HEK293T (cell line): ENCODE measurements around the gene LINGO4.

ENCODE experiments used
- CTCF ChIA-PET: fragments of 350-600 bp; formaldehyde crosslinking; extraction: SDS; loops from one replicate; lab custom pipeline; 2021; ENCODE audit warnings: antibody characterized with exemption, inconsistent platforms; lab: Yijun Ruan, JAX
- POLR2A ChIA-PET: fragments of 350-600 bp; formaldehyde crosslinking; extraction: SDS; loops from one replicate; lab custom pipeline; 2020; ENCODE audit warnings: antibody characterized with exemption, inconsistent platforms; lab: Yijun Ruan, JAX
- DNase-seq: peaks from one replicate; pipeline ENCODE4 v3.0.0; 2012; ENCODE audit warnings: mixed read lengths; ENCODE audit errors: extremely low spot score
- ARNT ChIP-seq: fragments of 450-650 bp; IDR thresholded peaks from 2 replicates; pipeline ENCODE4 v1.6.1; 2017; ENCODE audit warnings: mild to moderate bottlenecking
- BHLHE40 ChIP-seq: fragments of 450-650 bp; IDR thresholded peaks from 2 replicates; pipeline ENCODE4 v1.6.1; 2016; ENCODE audit warnings: mild to moderate bottlenecking, moderate library complexity, borderline replicate concordance
- CTBP1 ChIP-seq: fragments of 450-650 bp; IDR thresholded peaks from 2 replicates; pipeline ENCODE4 v1.6.1; 2016; ENCODE audit warnings: borderline replicate concordance
- ELF4 ChIP-seq: fragments of 450-650 bp; IDR thresholded peaks from 2 replicates; pipeline ENCODE4 v1.6.1; 2017; ENCODE audit warnings: antibody characterized with exemption
- FOXA1 ChIP-seq: fragments of 450-650 bp; IDR thresholded peaks from 2 replicates; pipeline ENCODE4 v1.6.1; 2016; ENCODE audit warnings: mild to moderate bottlenecking
- FOXK2 ChIP-seq: fragments of 450-650 bp; IDR thresholded peaks from 2 replicates; pipeline ENCODE4 v1.6.1; 2016; ENCODE audit warnings: mild to moderate bottlenecking
- FOXM1 ChIP-seq: fragments of 450-650 bp; IDR thresholded peaks from 2 replicates; pipeline ENCODE4 v1.6.1; 2017; ENCODE audit warnings: mild to moderate bottlenecking, borderline replicate concordance
- HDGF ChIP-seq: fragments of 450-650 bp; IDR thresholded peaks from 2 replicates; pipeline ENCODE4 v1.6.1; 2017; ENCODE audit warnings: antibody characterized with exemption, borderline replicate concordance
- L3MBTL2 ChIP-seq: fragments of 450-650 bp; conservative IDR thresholded peaks from 2 replicates; pipeline ENCODE4 v1.6.1; 2016; ENCODE audit warnings: mild to moderate bottlenecking
- LEF1 ChIP-seq: fragments of 450-650 bp; IDR thresholded peaks from 2 replicates; pipeline ENCODE4 v1.6.1; 2017; ENCODE audit warnings: mild to moderate bottlenecking, borderline replicate concordance
- NFRKB ChIP-seq: fragments of 450-650 bp; IDR thresholded peaks from 2 replicates; pipeline ENCODE4 v1.6.1; 2016; ENCODE audit warnings: mild to moderate bottlenecking, moderate library complexity
- PKNOX1 ChIP-seq: fragments of 450-650 bp; IDR thresholded peaks from 2 replicates; pipeline ENCODE4 v1.6.1; 2016
- SP1 ChIP-seq: fragments of 450-650 bp; IDR thresholded peaks from 2 replicates; pipeline ENCODE4 v1.6.1; 2017
- SUZ12 ChIP-seq: fragments of 450-650 bp; IDR thresholded peaks from 2 replicates; pipeline ENCODE4 v1.6.1; 2016; ENCODE audit warnings: mild to moderate bottlenecking
- TARDBP ChIP-seq: fragments of 450-650 bp; IDR thresholded peaks from 2 replicates; pipeline ENCODE4 v1.6.1; 2016
- ZNF384 ChIP-seq: fragments of 450-650 bp; IDR thresholded peaks from 2 replicates; pipeline ENCODE4 v1.6.1; 2016

Gene LINGO4

GRCh38 chr1:151819976-151820623 is 14.9 kb upstream of the LINGO4 start:
- no peak for DNase-seq
- CTCF ChIA-PET, result interaction anchor here (1.0 to 1.1 kb wide), 2 partner anchors 22 to 226 kb away, joined by 3 read pairs; no protein-coding TSS in a partner anchor
- POLR2A ChIA-PET, result interaction anchor here (1.0 to 1.2 kb wide), 3 partner anchors 8 to 57 kb away, joined by 3 to 6 read pairs (median 3); partner anchors contain the start of gene MRPL9
- TF ChIP-seq BHLHE40 (no peak), FOXA1 (no peak), PKNOX1 (no peak), SP1 (no peak), LEF1 (no peak), TARDBP (no peak), L3MBTL2 (no peak), FOXM1 (no peak), CTBP1 (no peak), ZNF384 (no peak), NFRKB (no peak), ELF4 (no peak), FOXK2 (no peak), HDGF (no peak), SUZ12 (no peak), ARNT (no peak)

- TF ChIP-seq CTBP1 (no peak), BHLHE40 (no peak), FOXK2 (no peak), TARDBP (no peak), SP1 (no peak), ZNF384 (no peak), LEF1 (no peak)
- ChIA-PET POLR2A (no interaction called here), CTCF (no interaction called here)
- DNase-seq, result no peak
Observed at GRCh38 chr1:151819227-151819835, 14.1 kb upstream of the LINGO4 start.

GRCh38 chr1:151817353-151817730 is 12.1 kb upstream of the LINGO4 start:
- ChIA-PET CTCF (interaction anchor here (0.6 kb wide), 1 partner anchor 64 kb away, joined by 3 read pairs; no protein-coding TSS in a partner anchor), POLR2A (no interaction called here)
- TF ChIP-seq BHLHE40, result no peak
- DNase-seq, result no peak

GRCh38 chr1:151816548-151817352 is 11.5 kb upstream of the LINGO4 start:
- ChIA-PET CTCF (interaction anchor here (0.6 kb wide), 1 partner anchor 38 kb away, joined by 4 read pairs; no protein-coding TSS in a partner anchor), POLR2A (no interaction called here)
- no peak for TF ChIP-seq FOXK2
- no peak for TF ChIP-seq LEF1
- no peak for TF ChIP-seq SP1
- no peak for TF ChIP-seq HDGF
- TF ChIP-seq FOXA1, result no peak
- no peak for TF ChIP-seq BHLHE40
- TF ChIP-seq ELF4, result no peak
- TF ChIP-seq ZNF384, result no peak
- TF ChIP-seq NFRKB, result no peak
- no peak for TF ChIP-seq SUZ12
- no peak for TF ChIP-seq FOXM1
- TF ChIP-seq PKNOX1, result no peak
- no peak for TF ChIP-seq ARNT
- no peak for TF ChIP-seq CTBP1
- no peak for TF ChIP-seq L3MBTL2
- TF ChIP-seq TARDBP, result no peak
- DNase-seq, result no peak

- no peak for DNase-seq
- CTCF ChIA-PET, result no interaction called here
- no peak for TF ChIP-seq ZNF384
- no peak for TF ChIP-seq HDGF
- no peak for TF ChIP-seq ELF4
- no peak for TF ChIP-seq FOXK2
- no peak for TF ChIP-seq CTBP1
- no peak for TF ChIP-seq L3MBTL2
- TF ChIP-seq ARNT, result no peak
- no peak for TF ChIP-seq FOXA1
- no peak for TF ChIP-seq NFRKB
- TF ChIP-seq FOXM1, result no peak
- no peak for TF ChIP-seq SP1
- no peak for TF ChIP-seq SUZ12
- TF ChIP-seq TARDBP, result no peak
- no peak for TF ChIP-seq PKNOX1
- no peak for TF ChIP-seq LEF1
- POLR2A ChIA-PET, result no interaction called here
Observed at GRCh38 chr1:151815716-151816327, 10.6 kb upstream of the LINGO4 start.
